ENCODE results near the gene TRPM6. TPM values are rescaled to one million over a fixed set of nuclear protein-coding genes. Genes with fewer than 3 reads are reported as not detected.

Gene TRPM6
- total RNA-seq, 2 donors from 2014 or later, result 0.44 to 0.71 TPM

Other genes with a start within 250 kb of the TRPM6 start
- gene C9orf40, start 65.0 kb upstream of the TRPM6 start, total RNA-seq, result 1 to 10 TPM; 2.6 to 4.5 TPM
- gene CARNMT1, start 140.4 kb upstream of the TRPM6 start, total RNA-seq, result 10 to 100 TPM; 13.4 to 13.5 TPM
- 10 to 100 TPM; 21.4 to 23.3 TPM for gene NMRK1, start 200.2 kb upstream of the TRPM6 start, total RNA-seq
- 10 to 100 TPM; 32.7 to 35.7 TPM for gene OSTF1, start 200.6 kb upstream of the TRPM6 start, total RNA-seq

All from left cardiac atrium (tissue), 2 donors.